Activated CD4-positive, alpha-beta T cell treated with anti-CD3 and anti-CD28 coated beads, Interleukin-2, amount 50 U/mL, for 16 hours (primary cell): ENCODE data around the gene MPRIP.
"Not testable (repeated sequence)": the region's sequence is repeated elsewhere in the genome, so short reads cannot be mapped to it uniquely, and the experiment has no call there.

Source experiments
- DNase-seq: peaks from one replicate; pipeline ENCODE4 v3.0.0-alpha.2; 2020

The MPRIP gene

GRCh38 chr17:17191961-17192381 is 149.7 kb downstream of the MPRIP start:
- DNase-seq, result no peak

- DNase-seq, result not testable (repeated sequence)
These were observed 153.2 kb downstream of the MPRIP start for GRCh38 chr17:17195466-17195865.

- DNase-seq, result no peak
These were observed 154.5 kb downstream of the MPRIP start for GRCh38 chr17:17196776-17197175.

- DNase-seq, result no peak
These were observed 156.0 kb downstream of the MPRIP start for GRCh38 chr17:17198281-17198680.

- no peak for DNase-seq
These were observed 158.1 kb downstream of the MPRIP start for GRCh38 chr17:17200311-17200710.

GRCh38 chr17:17200831-17201230 is 158.6 kb downstream of the MPRIP start:
- no peak for DNase-seq

- no peak for DNase-seq
These were observed 159.0 kb downstream of the MPRIP start for GRCh38 chr17:17201271-17201670.

GRCh38 chr17:17201907-17202306 is 159.7 kb downstream of the MPRIP start:
- DNase-seq, result no peak

- no peak for DNase-seq
These were observed 161.0 kb downstream of the MPRIP start for GRCh38 chr17:17203173-17203730.

GRCh38 chr17:17204041-17204591 is 161.9 kb downstream of the MPRIP start:
- DNase-seq, result no peak

GRCh38 chr17:17204635-17205231 is 162.5 kb downstream of the MPRIP start:
- DNase-seq, result no peak

- peak; percentile 68 for DNase-seq
These were observed 163.3 kb downstream of the MPRIP start for GRCh38 chr17:17205368-17206123.

- peak; percentile 95 for DNase-seq
These were observed 164.1 kb downstream of the MPRIP start, which contains the start of gene PLD6 for GRCh38 chr17:17206124-17206912. Gene PLD6, minus strand, starts transcription at chr17:17206333. Its CDS starts 47 bp downstream, at chr17:17206286.

- DNase-seq, result no peak
These were observed 164.7 kb downstream of the MPRIP start for GRCh38 chr17:17206913-17207335.

- DNase-seq, result no peak
These were observed 165.7 kb downstream of the MPRIP start for GRCh38 chr17:17207998-17208397.

- DNase-seq, result no peak
These were observed 171.5 kb downstream of the MPRIP start for GRCh38 chr17:17213775-17214174.

GRCh38 chr17:17214646-17215436 is 172.6 kb downstream of the MPRIP start:
- no peak for DNase-seq

GRCh38 chr17:17215575-17215974 is 173.3 kb downstream of the MPRIP start:
- no peak for DNase-seq

- no peak for DNase-seq
These were observed 174.0 kb downstream of the MPRIP start for GRCh38 chr17:17216236-17216635.

GRCh38 chr17:17216776-17217175 is 174.5 kb downstream of the MPRIP start:
- no peak for DNase-seq

GRCh38 chr17:17217995-17218394 is 175.7 kb downstream of the MPRIP start:
- no peak for DNase-seq

- DNase-seq, result no peak
These were observed 178.3 kb downstream of the MPRIP start for GRCh38 chr17:17220529-17220928.
